Right cardiac atrium (tissue), 5 donors: ENCODE data around the gene IRX3. TPM values are rescaled to one million over a fixed set of nuclear protein-coding genes. Genes with fewer than 3 reads are reported as not detected.

Experiments
- ATAC-seq, 2 donors: fragments of 200-7000 bp; cut with Tn5 transposase; one replicate each; pipeline versions ENCODE4 v1.8.0 to v1.9.1; 2020; ENCODE audit warnings: moderate library complexity in 2 of 2, mild to moderate bottlenecking in 1 of 2
- DNase-seq, 3 donors: peaks; one replicate each; pipeline ENCODE4 v3.0.0-alpha.2; 2020
- H3K27ac ChIP-seq: one replicate; pipeline ENCODE4 v1.5.1; 2013; ENCODE audit warnings: mild to moderate bottlenecking, low read length, control low read depth, moderate library complexity
- H3K27me3 ChIP-seq: one replicate; pipeline ENCODE4 v1.6.1; 2013; ENCODE audit not compliant: control insufficient read depth, insufficient read depth
- H3K4me1 ChIP-seq: one replicate; pipeline ENCODE4 v1.6.1; 2013; ENCODE audit warnings: low read length; ENCODE audit not compliant: control insufficient read depth, insufficient read depth
- H3K4me3 ChIP-seq: one replicate; pipeline ENCODE4 v1.5.1; 2013; ENCODE audit warnings: low read length, control low read depth
- H3K9me3 ChIP-seq: one replicate; pipeline ENCODE4 v1.6.1; 2013; ENCODE audit warnings: low read length; ENCODE audit not compliant: control insufficient read depth
- WGBS: extraction: QIAGEN DNeasy Blood & Tissue Kit; methylation state at CpG from one replicate; pipeline ENCODE4 v1.1.7; 2013; 5-methylcytosine and 5-hydroxymethylcytosine counted together
- intact Hi-C, 4 donors: fragments of 100-400 bp; cut with DNase I; formaldehyde crosslinking; loops; one replicate each; pipeline versions ENCODE4 v1.11.0 to v1.14.0; 2022 to 2023
- polyA plus RNA-seq: library from polyadenylated mRNA; stranded (reverse); fragments of 200-250 nt; gene quantifications from one replicate; pipeline ENCODE4 v1.2.3, GENCODE V29; 2013
- total RNA-seq, 4 donors: library from RNA; stranded (reverse); fragmentation: NEBNext Ultra II Directional; extraction: Animal tissue kit (Norgen Biotek cat#: 25700); gene quantifications; one replicate each; pipeline ENCODE4 v1.2.1, GENCODE V29; 2021
- donor health status: healthy with polysubstance abuse.
- donor health status: DM: no; HTN: yes; CAD: no.
- donor health status: DM: no; HTN: no; CAD: no.
- donor health status: DM: no; HTN: yes; CAD: no; lungs with severe emphysema.
- donor health status: DM: yes; HTN: yes; CAD: no.

The IRX3 gene
- total and polyA plus RNA-seq, 5 donors, result 7.3 to 17.8 (median 14.2) TPM

DNA sequence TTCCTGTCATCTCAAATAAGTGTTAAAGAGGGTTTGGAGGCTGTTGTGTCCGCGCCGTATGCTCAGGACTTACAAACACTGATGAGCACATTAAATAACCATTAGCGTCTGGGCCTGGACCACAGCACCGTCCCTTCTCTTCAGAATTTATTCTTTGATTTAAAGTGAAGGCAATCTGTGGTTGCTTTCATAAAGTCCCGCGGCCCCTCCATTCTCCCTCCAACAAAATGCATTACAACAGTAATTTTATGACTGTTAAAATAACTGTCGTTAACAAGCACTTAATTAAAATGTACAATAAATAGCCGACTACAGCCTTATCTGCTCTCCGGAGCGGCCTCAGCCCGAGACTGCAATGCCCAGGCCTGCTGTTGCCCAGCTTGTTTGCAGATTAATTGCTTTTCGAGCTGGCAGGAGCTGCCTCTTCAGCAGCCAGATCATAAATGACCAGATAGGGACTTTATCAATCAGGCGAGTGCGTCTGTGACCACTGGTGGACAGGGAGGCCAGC lies 30.6 kb upstream of the IRX3 start:
- DNase-seq (no peak), ATAC-seq (no peak)
- intact Hi-C loops, result no loop called here
- WGBS, result 83% methylated on average over 15 of the region's 15 CpGs
- H3K4me3 ChIP-seq, result no peak overlapping the region
- H3K27ac ChIP-seq, result no peak overlapping the region
- no peaks in the 10 kb centered on the region for H3K9me3 ChIP-seq
- no peaks in the 10 kb centered on the region for H3K27me3 ChIP-seq
- no peaks in the 10 kb centered on the region for H3K4me1 ChIP-seq

DNA sequence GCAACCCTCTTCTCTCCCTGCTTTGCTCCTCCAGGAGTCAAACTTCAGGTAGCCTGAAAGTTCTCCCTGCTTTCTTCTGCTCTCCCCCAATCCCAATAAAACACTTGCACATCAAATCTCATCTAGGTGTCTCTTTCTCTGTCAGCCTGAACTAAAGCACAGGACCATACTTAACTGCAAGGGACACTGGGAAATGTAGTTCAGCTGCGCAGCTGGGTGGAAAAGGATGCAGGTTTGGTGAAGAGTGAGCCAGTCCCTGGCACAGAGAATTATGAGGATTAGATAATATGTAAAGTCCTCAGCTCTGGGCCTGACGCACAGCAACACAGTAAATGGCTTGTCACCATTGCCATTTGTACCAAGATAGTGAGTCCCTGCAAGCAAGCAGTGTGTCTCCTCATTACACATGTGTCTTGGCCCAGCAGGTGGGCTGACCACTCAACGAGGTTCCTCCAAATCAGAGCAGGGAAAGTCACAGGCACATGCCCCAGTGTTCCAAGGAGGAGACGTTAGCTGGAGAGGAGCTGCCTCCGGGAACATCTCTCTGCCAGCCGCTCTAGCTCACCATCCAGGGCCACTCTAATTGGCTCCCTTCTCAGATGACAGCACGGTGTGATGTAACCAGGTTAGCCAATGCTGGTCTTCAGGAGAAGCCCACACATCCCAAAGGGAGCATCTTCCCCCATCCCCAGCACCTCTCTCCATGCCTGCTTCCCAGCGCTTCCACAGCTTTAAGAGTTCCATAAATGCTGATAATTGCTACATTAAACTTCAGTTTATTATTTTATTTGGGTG lies 29.7 kb upstream of the IRX3 start:
- H3K4me1 ChIP-seq, result no peaks in the 10 kb centered on the region
- intact Hi-C loops, result no loop called here
- ATAC-seq (no peak), DNase-seq (no peak)
- H3K27ac ChIP-seq, result no peak overlapping the region
- H3K9me3 ChIP-seq, result no peaks in the 10 kb centered on the region
- no peaks in the 10 kb centered on the region for H3K27me3 ChIP-seq
- H3K4me3 ChIP-seq, result no peak overlapping the region
- 83% methylated on average over 8 of the region's 8 CpGs for WGBS

DNA sequence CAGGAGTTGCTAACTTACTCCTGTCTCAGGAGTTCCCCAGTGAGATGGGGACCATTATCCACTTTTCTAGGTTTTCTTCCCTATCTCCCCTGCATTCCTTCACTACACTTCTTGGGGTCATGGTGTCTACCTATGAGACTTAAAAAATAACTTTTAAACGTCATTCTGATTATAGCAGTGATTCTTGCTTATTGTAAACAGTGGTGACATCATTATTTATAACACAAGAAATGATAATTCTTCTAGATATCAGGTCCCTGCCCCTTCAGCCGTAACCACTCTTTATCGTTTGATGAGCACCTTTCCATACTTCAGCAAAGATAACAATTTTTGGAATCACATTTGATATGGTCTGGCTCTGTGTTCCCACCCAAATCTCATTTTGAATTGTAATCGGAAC lies 27.2 kb upstream of the IRX3 start:
- Histone ChIP-seq H3K27me3 (no peaks in the 10 kb centered on the region), H3K9me3 (no peaks in the 10 kb centered on the region), H3K4me1 (no peaks in the 10 kb centered on the region), H3K4me3 (no peak overlapping the region), H3K27ac (no peak overlapping the region)
- 82% methylated on average over 4 of the region's 4 CpGs for WGBS
- DNase-seq, result no peak
- intact Hi-C loops, result no loop called here
- no peak for ATAC-seq

DNA sequence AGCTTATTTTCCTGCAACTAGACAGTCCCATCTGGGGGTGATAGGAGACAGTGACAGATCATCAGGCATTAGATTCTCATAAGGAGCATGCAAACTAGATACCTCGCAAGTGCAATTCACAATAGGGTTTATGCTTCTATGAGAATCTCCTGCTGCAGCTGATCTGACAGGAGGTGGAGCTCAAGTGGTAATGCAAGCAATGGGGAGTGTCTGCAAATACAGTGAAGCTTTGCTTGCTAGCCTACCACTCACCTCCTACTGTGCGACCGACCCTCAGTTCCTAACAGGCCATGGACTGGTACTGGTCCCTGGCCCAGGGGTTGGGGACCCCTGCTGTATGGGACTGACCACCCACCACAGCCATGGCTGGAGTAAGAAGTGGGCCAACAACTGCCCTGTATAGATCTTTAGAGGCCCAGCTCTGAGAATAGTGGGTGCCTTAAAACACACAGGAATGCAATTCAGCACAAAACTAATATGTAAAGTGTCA lies 26.0 kb upstream of the IRX3 start:
- ATAC-seq, result no peak
- 96% methylated on average over 3 of the region's 3 CpGs for WGBS

DNA sequence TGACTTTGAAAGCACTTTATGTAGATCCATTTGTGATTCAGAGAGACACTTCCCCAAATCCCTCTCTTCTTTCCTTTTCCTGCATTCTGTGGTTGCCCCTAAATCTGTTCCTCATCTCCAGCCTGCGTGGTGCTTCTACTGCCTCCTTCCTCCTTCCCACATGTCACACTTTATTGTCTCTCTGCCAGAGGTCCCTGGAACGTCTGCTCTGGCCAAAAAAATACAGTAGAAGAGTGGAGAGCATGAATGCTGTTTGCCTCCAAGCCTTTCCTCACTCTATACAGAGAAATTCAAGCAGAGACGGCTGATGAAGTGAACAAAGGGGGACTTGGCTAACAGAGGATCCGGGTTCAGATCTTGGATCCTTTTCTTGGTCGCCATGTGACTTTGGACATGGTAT lies 22.8 kb upstream of the IRX3 start:
- H3K27ac ChIP-seq, result no peak overlapping the region
- intact Hi-C loops, result no loop called here
- no peaks in the 10 kb centered on the region for H3K27me3 ChIP-seq
- DNase-seq (no peak), ATAC-seq (no peak)
- H3K4me3 ChIP-seq, result no peak overlapping the region
- WGBS, result 58% methylated on average over 5 of the region's 5 CpGs
- H3K4me1 ChIP-seq, result no peaks in the 10 kb centered on the region
- no peaks in the 10 kb centered on the region for H3K9me3 ChIP-seq

More for the DNA sequence above, 26.0 kb upstream of the IRX3 start:
- no peaks in the 10 kb centered on the region for H3K4me1 ChIP-seq
- no peaks in the 10 kb centered on the region for H3K9me3 ChIP-seq
- H3K27ac ChIP-seq, result no peak overlapping the region
- intact Hi-C loops, result no loop called here
- DNase-seq, result no peak
- no peaks in the 10 kb centered on the region for H3K27me3 ChIP-seq
- H3K4me3 ChIP-seq, result no peak overlapping the region

DNA sequence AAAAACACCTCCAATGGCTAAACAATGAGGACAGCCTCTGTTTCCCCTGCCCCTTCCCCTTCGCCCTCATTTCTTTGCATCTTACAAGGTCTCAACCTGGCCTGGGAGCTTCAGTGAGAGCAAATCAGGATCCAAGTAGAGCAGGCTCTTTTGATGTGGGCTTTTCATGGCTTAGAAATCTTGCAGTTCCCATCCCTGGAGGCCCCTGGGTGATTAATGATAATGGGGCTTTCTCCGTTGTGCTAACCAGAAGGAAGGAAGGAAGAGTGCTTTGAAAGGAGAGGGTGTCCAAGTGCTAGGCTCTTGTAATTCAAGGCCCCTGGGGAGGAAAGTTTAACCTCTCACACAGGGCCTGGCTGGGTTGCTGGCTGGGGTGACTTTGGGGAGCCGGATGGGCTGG lies 18.5 kb upstream of the IRX3 start:
- Histone ChIP-seq H3K27ac (no peak overlapping the region), H3K27me3 (no peaks in the 10 kb centered on the region), H3K4me1 (no peaks in the 10 kb centered on the region), H3K4me3 (no peak overlapping the region), H3K9me3 (no peaks in the 10 kb centered on the region)
- no peak for ATAC-seq
- WGBS, result 80% methylated on average over 3 of the region's 3 CpGs
- DNase-seq, result no peak
- intact Hi-C loops, result no loop called here

DNA sequence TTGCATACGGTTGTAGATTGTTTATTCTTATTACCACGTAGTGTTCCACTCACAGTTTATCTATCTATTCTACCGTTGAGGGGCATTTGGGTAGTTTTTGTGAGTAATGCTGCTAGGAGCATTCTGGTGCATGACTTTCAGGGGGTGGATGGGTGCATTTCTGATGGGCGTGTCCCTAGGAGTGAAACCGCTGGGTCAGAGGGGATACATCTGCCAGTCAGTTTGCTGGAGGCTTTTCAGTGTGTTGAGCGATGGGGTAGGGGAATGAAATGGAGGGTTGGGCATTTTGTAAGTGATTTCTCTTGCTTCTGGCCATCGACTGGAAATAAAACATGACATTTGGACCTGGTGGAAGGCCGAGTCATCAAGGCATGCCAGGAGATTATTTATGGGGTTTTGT lies 17.0 kb upstream of the IRX3 start:
- Histone ChIP-seq H3K27me3 (no peaks in the 10 kb centered on the region), H3K4me3 (no peak overlapping the region), H3K4me1 (no peaks in the 10 kb centered on the region), H3K27ac (no peak overlapping the region), H3K9me3 (no peaks in the 10 kb centered on the region)
- intact Hi-C loops, result no loop called here
- WGBS, result 78% methylated on average over 8 of the region's 8 CpGs
- DNase-seq (no peak), ATAC-seq (no peak)

DNA sequence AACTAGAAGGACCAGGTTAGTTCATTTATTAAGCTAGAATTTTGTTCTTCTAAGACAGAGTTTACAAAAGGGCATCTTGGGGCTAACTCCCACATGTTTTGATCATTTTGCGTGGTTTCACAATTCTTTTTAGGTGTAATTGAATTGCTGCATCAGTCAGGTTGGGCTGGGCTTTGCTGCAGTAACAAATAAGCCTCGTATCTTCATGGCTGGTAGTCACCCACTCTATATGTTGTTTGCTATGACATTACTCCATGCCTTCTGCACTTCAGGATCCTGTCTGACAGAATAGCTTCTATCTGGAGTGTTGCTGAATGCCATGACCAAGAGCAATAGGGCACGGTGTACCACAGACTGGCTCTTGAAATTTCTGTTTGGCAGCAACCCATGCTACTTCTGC lies 10.6 kb upstream of the IRX3 start:
- no peaks in the 10 kb centered on the region for H3K9me3 ChIP-seq
- intact Hi-C loops, result no loop called here
- H3K27ac ChIP-seq, result no peak overlapping the region
- H3K4me1 ChIP-seq, result no peaks in the 10 kb centered on the region
- H3K4me3 ChIP-seq, result no peak overlapping the region
- no peaks in the 10 kb centered on the region for H3K27me3 ChIP-seq
- DNase-seq (no peak), ATAC-seq (no peak)
- 96% methylated on average over 3 of the region's 3 CpGs for WGBS

DNA sequence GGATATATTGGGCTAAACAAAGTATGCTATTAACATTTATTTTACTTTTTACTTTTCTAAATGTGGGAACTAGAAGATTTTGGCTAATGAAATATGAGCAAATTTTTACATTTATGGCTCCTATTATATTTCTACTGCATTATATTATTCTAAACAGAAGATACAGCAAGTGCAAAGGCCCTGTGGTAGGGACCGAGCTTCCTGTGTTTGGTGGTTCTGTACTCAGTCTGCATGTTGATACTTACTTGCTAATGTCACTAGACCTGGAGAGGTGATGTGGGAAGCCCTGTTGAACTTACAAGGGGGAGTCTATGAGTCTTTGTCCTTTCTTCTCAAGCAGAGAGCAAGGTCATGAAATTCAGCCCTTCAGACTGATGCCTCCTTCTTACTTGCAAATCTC lies 10.0 kb upstream of the IRX3 start:
- no peak for ATAC-seq
- H3K27ac ChIP-seq, result no peak overlapping the region
- intact Hi-C loops, result no loop called here

DNA sequence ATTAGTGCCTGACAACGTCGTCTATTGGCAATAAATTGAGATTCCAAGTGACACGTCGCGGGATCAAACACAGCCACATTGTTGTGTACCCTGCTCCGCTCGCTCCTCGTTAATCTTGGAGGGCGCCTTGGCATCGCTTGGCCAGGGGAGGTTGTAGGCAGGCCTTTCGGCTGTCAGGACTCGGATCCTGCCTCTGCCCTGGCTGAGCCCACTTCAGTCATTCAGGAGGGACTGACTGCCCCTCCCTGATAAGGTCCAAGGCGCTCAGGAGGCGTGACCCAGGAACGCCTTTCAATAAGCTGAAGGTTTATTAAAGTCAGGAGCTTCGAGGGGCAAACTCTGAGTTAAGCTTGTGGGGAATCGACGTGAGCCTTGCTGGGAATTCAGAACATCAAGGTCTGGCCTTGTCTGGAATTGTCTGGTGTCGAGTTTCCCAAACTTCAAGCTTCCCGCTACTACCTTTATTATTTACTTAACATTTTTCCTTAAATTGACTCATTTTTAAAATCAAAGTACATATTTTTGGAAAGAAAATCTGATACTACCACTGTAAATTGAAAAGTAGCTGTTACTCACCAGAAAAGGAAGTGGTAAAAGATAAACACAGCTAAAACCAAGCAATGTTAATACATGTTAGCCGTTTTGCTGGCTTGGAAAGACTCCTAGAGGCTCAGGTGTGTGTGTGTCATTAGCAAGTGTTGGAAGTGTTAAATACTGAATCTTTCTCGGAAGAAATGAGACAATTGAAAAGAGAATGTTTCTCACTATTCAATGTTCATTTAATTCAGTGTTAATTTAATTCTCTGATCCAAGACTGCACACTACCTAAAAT lies 5.3 kb upstream of the IRX3 start:
- Histone ChIP-seq H3K27me3 (no peaks in the 10 kb centered on the region), H3K9me3 (no peaks in the 10 kb centered on the region), H3K4me1 (no peaks in the 10 kb centered on the region), H3K4me3 (no peak overlapping the region), H3K27ac (no peak overlapping the region)
- intact Hi-C loops, result no loop called here
- WGBS, result 61% methylated on average over 22 of the region's 22 CpGs
- ATAC-seq (no peak), DNase-seq (no peak)

More for the DNA sequence above, 10.0 kb upstream of the IRX3 start:
- H3K27me3 ChIP-seq, result no peaks in the 10 kb centered on the region
- 95% methylated on average over 1 of the region's 1 CpG for WGBS
- no peaks in the 10 kb centered on the region for H3K4me1 ChIP-seq
- no peaks in the 10 kb centered on the region for H3K9me3 ChIP-seq
- no peak for DNase-seq
- H3K4me3 ChIP-seq, result no peak overlapping the region
